Peyer's patch (tissue), 4 donors: ENCODE data around the gene GPATCH1. TPM values are rescaled to one million over a fixed set of nuclear protein-coding genes. Genes with fewer than 3 reads are reported as not detected.
"Not testable (repeated sequence)": the region's sequence is repeated elsewhere in the genome, so short reads cannot be mapped to it uniquely, and the experiment has no call there.

Source experiments
- DNase-seq, 3 donors: peaks; one replicate each; pipeline ENCODE4 v3.0.0-alpha.2; 2017 to 2019
- H3K27ac ChIP-seq, 4 donors: fragments of 200-600 bp; sonication (generic); one replicate each; pipeline ENCODE4 v1.5.1; 2016 to 2019
- H3K27me3 ChIP-seq, 2 donors: fragments of 200-600 bp; sonication (generic); one replicate each; pipeline ENCODE4 v1.5.1; 2019
- H3K36me3 ChIP-seq, 3 donors: fragments of 200-600 bp; sonication (generic); one replicate each; pipeline ENCODE4 v1.5.1; 2016 to 2019
- H3K4me1 ChIP-seq, 4 donors: fragments of 200-600 bp; sonication (generic); one replicate each; pipeline ENCODE4 v1.5.1; 2016 to 2019
- H3K4me3 ChIP-seq, 4 donors: fragments of 200-600 bp; sonication (generic); 1 replicate in 3 of 4; 2 replicates in 1 of 4; pipeline ENCODE4 v1.5.1; 2016 to 2019; ENCODE audit warnings: mild to moderate bottlenecking in 1 of 4
- H3K9me3 ChIP-seq, 4 donors: fragments of 200-600 bp; sonication (generic); one replicate each; pipeline ENCODE4 v1.5.1; 2016 to 2019; ENCODE audit warnings: mild to moderate bottlenecking in 1 of 4
- CTCF ChIP-seq, 6 experiments: fragments of 450-650 bp in 4 of 6; fragments of 200-600 bp in 2 of 6; sonication (generic) in 1 of 6; IDR thresholded peaks; one replicate each; pipeline ENCODE4 v1.5.1; 2017 to 2019; ENCODE audit warnings: antibody characterized with exemption in 6 of 6, mild to moderate bottlenecking in 3 of 6, moderate library complexity in 1 of 6
- POLR2A ChIP-seq, 2 donors: fragments of 450-650 bp; IDR thresholded peaks; one replicate each; pipeline ENCODE4 v1.5.1; 2017; ENCODE audit warnings: antibody characterized with exemption in 2 of 2, mild to moderate bottlenecking in 2 of 2, moderate library complexity in 2 of 2
- total RNA-seq, 4 donors: library from RNA; depleted of rRNA; stranded (reverse); fragments of >200 nt; gene quantifications; one replicate each; pipeline ENCODE4 v1.1.0, GENCODE V29; 2016

GPATCH1 gene
- total RNA-seq, 4 donors from 2014 or later, result 10.2 to 28.9 (median 19.5) TPM

GRCh38 chr19:33157906-33158305, 76.9 kb downstream of the GPATCH1 start:
- Histone ChIP-seq H3K27ac (no peak overlapping the region), H3K9me3 (no peaks in the 10 kb centered on the region), H3K27me3 (no peaks in the 10 kb centered on the region), H3K4me3 (no peak overlapping the region), H3K36me3 (no peaks in the 10 kb centered on the region), H3K4me1 (no peaks in the 10 kb centered on the region)
- no peak for DNase-seq
- TF ChIP-seq CTCF (IDR thresholded peaks at IDR 0.05), result no peak
- no peak for TF ChIP-seq POLR2A (IDR thresholded peaks at IDR 0.05)

GRCh38 chr19:33158365-33158764, 77.4 kb downstream of the GPATCH1 start:
- no peaks in the 10 kb centered on the region for H3K36me3 ChIP-seq
- H3K9me3 ChIP-seq, result no peaks in the 10 kb centered on the region
- no peaks in the 10 kb centered on the region for H3K27me3 ChIP-seq
- H3K4me1 ChIP-seq, result no peaks in the 10 kb centered on the region
- no peak for DNase-seq
- no peak overlapping the region for H3K4me3 ChIP-seq
- no peak overlapping the region for H3K27ac ChIP-seq
- TF ChIP-seq CTCF (IDR thresholded peaks at IDR 0.05), result no peak

GRCh38 chr19:33159149-33159548, 78.2 kb downstream of the GPATCH1 start:
- TF ChIP-seq POLR2A (IDR thresholded peaks at IDR 0.05), result no peak
- no peak for TF ChIP-seq CTCF (IDR thresholded peaks at IDR 0.05)
- Histone ChIP-seq H3K9me3 (no peaks in the 10 kb centered on the region), H3K27me3 (no peaks in the 10 kb centered on the region), H3K27ac (no peak overlapping the region), H3K36me3 (no peaks in the 10 kb centered on the region), H3K4me3 (no peak overlapping the region), H3K4me1 (no peaks in the 10 kb centered on the region)
- DNase-seq, result no peak

- no peak for TF ChIP-seq CTCF (IDR thresholded peaks at IDR 0.05)
- no peak for TF ChIP-seq POLR2A (IDR thresholded peaks at IDR 0.05)
These were observed 78.9 kb downstream of the GPATCH1 start for GRCh38 chr19:33159893-33160292.

GRCh38 chr19:33161201-33161600, 80.2 kb downstream of the GPATCH1 start:
- TF ChIP-seq POLR2A (IDR thresholded peaks at IDR 0.05), result no peak
- Histone ChIP-seq H3K36me3 (no peaks in the 10 kb centered on the region), H3K4me3 (no peak overlapping the region), H3K9me3 (no peaks in the 10 kb centered on the region), H3K27me3 (no peaks in the 10 kb centered on the region), H3K27ac (no peak overlapping the region), H3K4me1 (no peaks in the 10 kb centered on the region)
- no peak for DNase-seq

More at GRCh38 chr19:33159893-33160292, 78.9 kb downstream of the GPATCH1 start:
- Histone ChIP-seq H3K4me1 (no peaks in the 10 kb centered on the region), H3K36me3 (no peaks in the 10 kb centered on the region), H3K9me3 (no peaks in the 10 kb centered on the region), H3K27me3 (no peaks in the 10 kb centered on the region), H3K27ac (no peak overlapping the region), H3K4me3 (no peak overlapping the region)
- DNase-seq, result no peak

GRCh38 chr19:33163481-33163880, 82.5 kb downstream of the GPATCH1 start:
- no peaks in the 10 kb centered on the region for H3K36me3 ChIP-seq
- no peak overlapping the region for H3K4me3 ChIP-seq
- H3K27ac ChIP-seq, result no peak overlapping the region
- H3K4me1 ChIP-seq, result no peaks in the 10 kb centered on the region
- no peak for DNase-seq
- TF ChIP-seq POLR2A (IDR thresholded peaks at IDR 0.05), result no peak
- TF ChIP-seq CTCF (IDR thresholded peaks at IDR 0.05), result no peak
- no peaks in the 10 kb centered on the region for H3K27me3 ChIP-seq
- H3K9me3 ChIP-seq, result no peaks in the 10 kb centered on the region

- not testable (repeated sequence) for H3K27me3 ChIP-seq, H3K4me1 ChIP-seq, DNase-seq, H3K27ac ChIP-seq, H3K4me3 ChIP-seq, H3K36me3 ChIP-seq, H3K9me3 ChIP-seq
These were observed 85.1 kb downstream of the GPATCH1 start for GRCh38 chr19:33166037-33166436.
